Measurements from ENCODE around the gene TTLL5. TPM values are rescaled to one million over a fixed set of nuclear protein-coding genes. Genes with fewer than 3 reads are reported as not detected.

The TTLL5 gene
- total RNA-seq, 1 experiment from 2014 or later = 34.7 TPM

- Histone ChIP-seq H3K9me2 (replicated peaks; ENCODE audit: low read length) (no peaks in the 10 kb centered on the region), H2AFZ (ENCODE audit: low read length) (no peak overlapping the region), H3K4me3 (ENCODE audit: low read length) (no peak overlapping the region), H4K20me1 (ENCODE audit: low read length) (no peaks in the 10 kb centered on the region), H3K9me3 (ENCODE audit: low read length) (no peaks in the 10 kb centered on the region), H3K36me3 (ENCODE audit: low read depth, low read length) (peaks cover 4% of the 10 kb centered on the region; the same call in 1 of the 2 replicates), H3K79me2 (ENCODE audit: low read length) (no peaks in the 10 kb centered on the region), H3K9ac (ENCODE audit: low read length) (no peak overlapping the region), H3K4me1 (ENCODE audit: insufficient read depth, low read length) (no peaks in the 10 kb centered on the region), H3K4me2 (ENCODE audit: low read length) (no peak overlapping the region), H3F3A (ENCODE audit: low read length, unreplicated experiment) (no peaks in the 10 kb centered on the region), H3K27me3 (ENCODE audit: low read length) (no peaks in the 10 kb centered on the region), H3K27ac (ENCODE audit: low read length) (no peak overlapping the region)
- TF ChIP-seq, protein P1, sequence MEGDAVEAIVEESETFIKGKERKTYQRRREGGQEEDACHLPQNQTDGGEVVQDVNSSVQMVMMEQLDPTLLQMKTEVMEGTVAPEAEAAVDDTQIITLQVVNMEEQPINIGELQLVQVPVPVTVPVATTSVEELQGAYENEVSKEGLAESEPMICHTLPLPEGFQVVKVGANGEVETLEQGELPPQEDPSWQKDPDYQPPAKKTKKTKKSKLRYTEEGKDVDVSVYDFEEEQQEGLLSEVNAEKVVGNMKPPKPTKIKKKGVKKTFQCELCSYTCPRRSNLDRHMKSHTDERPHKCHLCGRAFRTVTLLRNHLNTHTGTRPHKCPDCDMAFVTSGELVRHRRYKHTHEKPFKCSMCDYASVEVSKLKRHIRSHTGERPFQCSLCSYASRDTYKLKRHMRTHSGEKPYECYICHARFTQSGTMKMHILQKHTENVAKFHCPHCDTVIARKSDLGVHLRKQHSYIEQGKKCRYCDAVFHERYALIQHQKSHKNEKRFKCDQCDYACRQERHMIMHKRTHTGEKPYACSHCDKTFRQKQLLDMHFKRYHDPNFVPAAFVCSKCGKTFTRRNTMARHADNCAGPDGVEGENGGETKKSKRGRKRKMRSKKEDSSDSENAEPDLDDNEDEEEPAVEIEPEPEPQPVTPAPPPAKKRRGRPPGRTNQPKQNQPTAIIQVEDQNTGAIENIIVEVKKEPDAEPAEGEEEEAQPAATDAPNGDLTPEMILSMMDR (conservative IDR thresholded peaks at IDR 0.05; ENCODE audit: low read depth, low read length) = no peak
- TF ChIP-seq EZH2 (IDR thresholded peaks at IDR 0.05; ENCODE audit: low read length, unreplicated experiment) (no peak), EZH2phosphoT487 (IDR thresholded peaks at IDR 0.05; ENCODE audit: borderline replicate concordance, low read length) (no peak)
- no peak; the same call in 1 of the 2 replicates for ATAC-seq
- intact Hi-C loops (cut with micrococcal nuclease) = no loop called here
- ChIA-PET CTCF (no interaction called here), POLR2A (ENCODE audit: unreplicated experiment) (no interaction called here)
- peak; percentile 32 for DNase-seq
- no TSS peak for BruUV-seq (replicated peaks)
These were observed 75.9 kb downstream of the TTLL5 start for GRCh38 chr14:75736845-75737485.

DNA sequence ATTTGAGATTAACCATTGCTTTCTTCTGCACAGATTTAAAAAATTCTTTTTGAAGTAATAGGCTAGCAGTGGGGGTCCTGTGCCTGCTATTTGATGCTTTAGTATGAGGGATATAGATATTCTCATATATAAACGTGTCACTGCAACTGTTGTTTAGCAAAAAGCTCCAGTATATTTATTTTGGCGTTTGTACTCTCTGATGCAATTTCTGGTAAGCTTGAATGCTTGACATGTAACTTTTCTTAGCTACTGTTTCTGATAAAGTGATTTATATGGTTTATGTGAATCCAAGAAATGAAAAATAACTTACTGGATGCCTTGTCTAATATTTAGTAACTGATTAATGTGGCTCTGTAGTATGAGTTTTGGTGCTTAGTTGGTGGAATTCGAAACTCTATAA lies 77.1 kb downstream of the TTLL5 start:
- Histone ChIP-seq H3K4me2 (ENCODE audit: low read length) (no peak overlapping the region), H3K79me2 (ENCODE audit: low read length) (no peaks in the 10 kb centered on the region), H4K20me1 (ENCODE audit: low read length) (no peaks in the 10 kb centered on the region), H2AFZ (ENCODE audit: low read length) (no peak overlapping the region), H3K9me2 (replicated peaks; ENCODE audit: low read length) (no peaks in the 10 kb centered on the region), H3K9me3 (ENCODE audit: low read length) (no peaks in the 10 kb centered on the region), H3K9ac (ENCODE audit: low read length) (no peak overlapping the region), H3K36me3 (ENCODE audit: low read depth, low read length) (peaks cover 7% of the 10 kb centered on the region), H3K27me3 (ENCODE audit: low read length) (no peaks in the 10 kb centered on the region), H3K27ac (ENCODE audit: low read length) (no peak overlapping the region), H3K4me1 (ENCODE audit: insufficient read depth, low read length) (no peaks in the 10 kb centered on the region), H3K4me3 (ENCODE audit: low read length) (no peak overlapping the region), H3F3A (ENCODE audit: low read length, unreplicated experiment) (no peaks in the 10 kb centered on the region)
- ATAC-seq (no peak), DNase-seq (no peak)
- intact Hi-C loops (cut with micrococcal nuclease) = no loop called here
- POLR2A ChIA-PET (ENCODE audit: unreplicated experiment) = interaction anchor here (0.6 kb wide), 1 partner anchor 207 kb away, joined by 4 read pairs; no protein-coding TSS in a partner anchor
- TF ChIP-seq EZH2phosphoT487 (IDR thresholded peaks at IDR 0.05; ENCODE audit: borderline replicate concordance, low read length) = no peak
- TF ChIP-seq EZH2 (IDR thresholded peaks at IDR 0.05; ENCODE audit: low read length, unreplicated experiment) = no peak
- TF ChIP-seq, protein P1 (conservative IDR thresholded peaks at IDR 0.05; ENCODE audit: low read depth, low read length) = no peak
- no TSS peak for BruUV-seq (replicated peaks)
- CTCF ChIA-PET = no interaction called here

- DNase-seq (no peak), ATAC-seq (no peak)
- Histone ChIP-seq H3K9me2 (replicated peaks; ENCODE audit: low read length) (no peaks in the 10 kb centered on the region), H3K9ac (ENCODE audit: low read length) (no peak overlapping the region), H3K4me3 (ENCODE audit: low read length) (no peak overlapping the region), H3K4me1 (ENCODE audit: insufficient read depth, low read length) (no peaks in the 10 kb centered on the region), H3K9me3 (ENCODE audit: low read length) (no peaks in the 10 kb centered on the region), H2AFZ (ENCODE audit: low read length) (no peak overlapping the region), H4K20me1 (ENCODE audit: low read length) (no peaks in the 10 kb centered on the region), H3K27ac (ENCODE audit: low read length) (no peak overlapping the region), H3K79me2 (ENCODE audit: low read length) (no peaks in the 10 kb centered on the region), H3K27me3 (ENCODE audit: low read length) (no peaks in the 10 kb centered on the region), H3K36me3 (ENCODE audit: low read depth, low read length) (peaks cover 17% of the 10 kb centered on the region), H3K4me2 (ENCODE audit: low read length) (no peak overlapping the region), H3F3A (ENCODE audit: low read length, unreplicated experiment) (no peaks in the 10 kb centered on the region)
- TF ChIP-seq EZH2 (IDR thresholded peaks at IDR 0.05; ENCODE audit: low read length, unreplicated experiment) (no peak), EZH2phosphoT487 (IDR thresholded peaks at IDR 0.05; ENCODE audit: borderline replicate concordance, low read length) (no peak)
- TF ChIP-seq, protein P1 (conservative IDR thresholded peaks at IDR 0.05; ENCODE audit: low read depth, low read length) = no peak
- BruUV-seq (replicated peaks) = no TSS peak
- POLR2A ChIA-PET (ENCODE audit: unreplicated experiment) = no interaction called here
- intact Hi-C loops (cut with micrococcal nuclease) = no loop called here
- CTCF ChIA-PET = no interaction called here
These were observed 81.8 kb downstream of the TTLL5 start for GRCh38 chr14:75742867-75743266.

Data from PC-3 (cell line).